Ishikawa (cell line): ENCODE measurements around the gene CYP39A1.

Experiments
- CEBPB ChIP-seq: IDR thresholded peaks from 2 replicates; pipeline ENCODE4 v1.6.1; 2012
- CREB1 ChIP-seq: IDR thresholded peaks from 2 replicates; pipeline ENCODE4 v1.6.1; 2012; ENCODE audit warnings: low read depth
- EGR1 ChIP-seq: IDR thresholded peaks from 2 replicates; pipeline ENCODE4 v1.6.1; 2012
- EP300 ChIP-seq: IDR thresholded peaks from 2 replicates; pipeline ENCODE4 v1.6.1; 2012; ENCODE audit warnings: borderline replicate concordance
- FOXM1 ChIP-seq: IDR thresholded peaks from 2 replicates; pipeline ENCODE4 v1.6.1; 2012; ENCODE audit warnings: low read depth, borderline replicate concordance
- MAX ChIP-seq: IDR thresholded peaks from 2 replicates; pipeline ENCODE4 v1.6.1; 2012
- NFIC ChIP-seq: IDR thresholded peaks from 2 replicates; pipeline ENCODE4 v1.6.1; 2012
- RAD21 ChIP-seq: IDR thresholded peaks from 2 replicates; pipeline ENCODE4 v1.6.1; 2012; ENCODE audit warnings: low read depth
- REST ChIP-seq: IDR thresholded peaks from 2 replicates; pipeline ENCODE4 v1.6.1; 2012; ENCODE audit warnings: low read depth, mild to moderate bottlenecking
- TAF1 ChIP-seq: IDR thresholded peaks from 2 replicates; pipeline ENCODE4 v1.6.1; 2012; ENCODE audit warnings: low read depth, mild to moderate bottlenecking
- TCF12 ChIP-seq: IDR thresholded peaks from 2 replicates; pipeline ENCODE4 v1.6.1; 2012; ENCODE audit warnings: low read depth
- TEAD4 ChIP-seq: IDR thresholded peaks from 2 replicates; pipeline ENCODE4 v1.6.1; 2012
- USF1 ChIP-seq: IDR thresholded peaks from 2 replicates; pipeline ENCODE4 v1.6.1; 2012
- YY1 ChIP-seq: IDR thresholded peaks from 2 replicates; pipeline ENCODE4 v1.6.1; 2012; ENCODE audit warnings: low read depth
- ZBTB7A ChIP-seq: IDR thresholded peaks from 2 replicates; pipeline ENCODE4 v1.6.1; 2012; ENCODE audit warnings: low read depth

Gene CYP39A1

GRCh38 chr6:46605091-46605797 is 47.4 kb downstream of the CYP39A1 start:
- TF ChIP-seq FOXM1 (no peak), EP300 (no peak), ZBTB7A (no peak), TAF1 (no peak), RAD21 (no peak)

GRCh38 chr6:46598215-46598614 is 54.4 kb downstream of the CYP39A1 start:
- no peak for TF ChIP-seq EGR1
- no peak for TF ChIP-seq EP300
- no peak for TF ChIP-seq TAF1
- no peak for TF ChIP-seq TEAD4
- no peak for TF ChIP-seq YY1
- TF ChIP-seq NFIC: no peak
- TF ChIP-seq CEBPB: no peak
- no peak for TF ChIP-seq REST
- no peak for TF ChIP-seq TCF12
- no peak for TF ChIP-seq RAD21
- no peak for TF ChIP-seq CREB1
- TF ChIP-seq ZBTB7A: no peak
- TF ChIP-seq MAX: no peak
- no peak for TF ChIP-seq USF1
- TF ChIP-seq FOXM1: no peak

GRCh38 chr6:46592740-46593139 is 59.9 kb downstream of the CYP39A1 start:
- TF ChIP-seq NFIC (no peak), TAF1 (no peak), ZBTB7A (no peak), YY1 (no peak), RAD21 (no peak), CEBPB (no peak)

- TF ChIP-seq NFIC: no peak
- no peak for TF ChIP-seq USF1
- no peak for TF ChIP-seq EGR1
- TF ChIP-seq YY1: no peak
- no peak for TF ChIP-seq REST
- no peak for TF ChIP-seq MAX
- TF ChIP-seq EP300: no peak
- TF ChIP-seq TCF12: no peak
- no peak for TF ChIP-seq FOXM1
- TF ChIP-seq ZBTB7A: no peak
Measured at GRCh38 chr6:46592046-46592445, 60.6 kb downstream of the CYP39A1 start.

GRCh38 chr6:46590765-46591164 is 61.9 kb downstream of the CYP39A1 start:
- TF ChIP-seq REST (no peak), EGR1 (no peak), TAF1 (no peak), CREB1 (no peak), TCF12 (no peak), MAX (no peak), USF1 (no peak), RAD21 (no peak), TEAD4 (no peak), YY1 (no peak), EP300 (no peak), FOXM1 (no peak), NFIC (no peak), CEBPB (no peak), ZBTB7A (no peak)
